Measurements from ENCODE around the gene SDK1.

GRCh38 chr7:3964980-3965606, 664.0 kb downstream of the SDK1 start:
- TF ChIP-seq POLR2A (IDR thresholded peaks at IDR 0.05; ENCODE audit: low read length) = no peak
- TF ChIP-seq GATA1 (IDR thresholded peaks at IDR 0.05; ENCODE audit: low read depth, low read length) = no peak
